ENCODE measurements around the gene MAP6D1.

- TF ChIP-seq CTCF (conservative IDR thresholded peaks at IDR 0.05; ENCODE audit: low read depth, low read length) (no peak), EZH2 (IDR thresholded peaks at IDR 0.05; ENCODE audit: low read length, unreplicated experiment) (no peak)
Observed at GRCh38 chr3:183802989-183803388, 22.4 kb downstream of the MAP6D1 start.

Measured in PC-3 (cell line).